Measurements from ENCODE around the gene CD4. TPM values are rescaled to one million over a fixed set of nuclear protein-coding genes. Genes with fewer than 3 reads are reported as not detected.
A peak's percentile ranks its signal among the peaks of the same experiment; 100 is the strongest.

The CD4 gene
- total RNA-seq, 3 donors from 2014 or later: 8.9 to 16.5 (median 14.8) TPM

GRCh38 chr12:6790496-6791150, 1.3 kb downstream of the CD4 start:
- no peak for DNase-seq
- no peaks in the 10 kb centered on the region for H3K9me3 ChIP-seq
- intact Hi-C loops (cut with DNase I, micrococcal nuclease): no loop called here
- no peak overlapping the region for H3K4me3 ChIP-seq
- no peak for ATAC-seq
- H3K4me1 ChIP-seq (ENCODE audit: low read depth): no peaks in the 10 kb centered on the region
- H3K36me3 ChIP-seq (ENCODE audit: low read depth): no peaks in the 10 kb centered on the region
- TF ChIP-seq CTCF (IDR thresholded peaks at IDR 0.05): no peak

GRCh38 chr12:6791931-6792520, 2.7 kb downstream of the CD4 start:
- Histone ChIP-seq H3K9me3 (no peaks in the 10 kb centered on the region), H3K4me3 (no peak overlapping the region), H3K36me3 (ENCODE audit: low read depth) (no peaks in the 10 kb centered on the region), H3K4me1 (ENCODE audit: low read depth) (no peaks in the 10 kb centered on the region)
- DNase-seq: no peak
- ATAC-seq: no peak
- TF ChIP-seq CTCF (IDR thresholded peaks at IDR 0.05): no peak
- intact Hi-C loops (cut with DNase I, micrococcal nuclease): no loop called here

- DNase-seq (peak in 1 of 3 donors; percentile 69), ATAC-seq (peak; percentile 60)
- no peaks in the 10 kb centered on the region for H3K9me3 ChIP-seq
- H3K4me3 ChIP-seq: no peak overlapping the region
- no peak for TF ChIP-seq CTCF (IDR thresholded peaks at IDR 0.05)
- no peaks in the 10 kb centered on the region for H3K36me3 ChIP-seq (ENCODE audit: low read depth)
- no peaks in the 10 kb centered on the region for H3K4me1 ChIP-seq (ENCODE audit: low read depth)
- intact Hi-C loops (cut with DNase I, micrococcal nuclease): no loop called here
Measured at GRCh38 chr12:6792522-6793201, 3.3 kb downstream of the CD4 start.

GRCh38 chr12:6795088-6795487, 5.8 kb downstream of the CD4 start:
- no peak for ATAC-seq

GRCh38 chr12:6796576-6796975, 7.2 kb downstream of the CD4 start:
- TF ChIP-seq CTCF (IDR thresholded peaks at IDR 0.05): no peak
- Histone ChIP-seq H3K4me1 (ENCODE audit: low read depth) (no peaks in the 10 kb centered on the region), H3K9me3 (no peaks in the 10 kb centered on the region), H3K36me3 (ENCODE audit: low read depth) (no peaks in the 10 kb centered on the region), H3K4me3 (no peak overlapping the region)
- intact Hi-C loops (cut with DNase I, micrococcal nuclease): no loop called here
- ATAC-seq: no peak
- no peak for DNase-seq

More at GRCh38 chr12:6795088-6795487, 5.8 kb downstream of the CD4 start:
- Histone ChIP-seq H3K36me3 (ENCODE audit: low read depth) (no peaks in the 10 kb centered on the region), H3K4me3 (no peak overlapping the region), H3K4me1 (ENCODE audit: low read depth) (no peaks in the 10 kb centered on the region), H3K9me3 (no peaks in the 10 kb centered on the region)
- no peak for DNase-seq
- no peak for TF ChIP-seq CTCF (IDR thresholded peaks at IDR 0.05)
- intact Hi-C loops (cut with DNase I, micrococcal nuclease): no loop called here

Data from mucosa of descending colon (tissue), 3 donors.